ENCODE results near the gene IRF2BP2. TPM values are rescaled to one million over a fixed set of nuclear protein-coding genes. Genes with fewer than 3 reads are reported as not detected.

IRF2BP2 gene
- total RNA-seq, 1 donor from 2014 or later, result 55.6 TPM

DNA sequence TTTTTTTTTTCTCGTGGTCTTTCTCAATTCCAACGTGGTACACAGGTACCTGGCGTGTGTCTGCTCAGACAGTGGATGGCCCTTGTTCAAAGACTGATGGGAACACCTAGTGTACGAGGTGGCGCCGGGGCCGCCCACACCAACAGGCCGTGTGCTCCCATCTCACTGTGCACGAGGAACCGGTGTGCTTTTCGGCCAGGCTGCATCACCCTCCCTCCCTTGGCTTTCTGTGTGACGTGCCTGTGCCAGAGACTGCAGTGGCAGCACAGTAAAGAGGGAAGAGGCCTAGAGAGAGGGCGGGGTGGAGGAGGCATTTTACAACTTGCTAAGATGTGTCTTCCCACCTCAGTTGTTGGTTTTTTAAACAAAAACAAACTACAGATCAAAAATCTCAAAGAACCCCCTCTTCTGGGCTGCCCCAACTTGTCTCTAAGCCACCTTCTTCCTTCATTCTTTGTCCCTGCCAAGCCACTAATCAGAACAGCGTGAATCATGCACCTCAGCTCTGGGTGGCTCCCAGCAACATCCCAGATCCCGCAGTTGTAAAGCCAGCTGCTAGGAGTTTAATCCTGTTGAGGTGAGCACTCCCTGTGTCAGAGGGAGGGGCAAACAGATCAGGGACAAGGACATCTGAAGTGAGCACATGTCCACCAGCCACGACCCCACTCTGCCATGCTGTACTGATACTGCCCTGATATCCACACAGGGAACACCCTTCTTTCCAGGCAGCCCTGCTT lies 20.7 kb downstream of the IRF2BP2 start:
- Mint-ChIP-seq H3K4me3 (no peak overlapping the region), H3K4me1 (peaks cover 17% of the 10 kb centered on the region), H3K27ac (ENCODE audit: unreplicated experiment) (no peak overlapping the region), H3K9me3 (no peaks in the 10 kb centered on the region), H3K36me3 (ENCODE audit: low read depth) (no peaks in the 10 kb centered on the region), H3K27me3 (ENCODE audit: low read depth) (no peaks in the 10 kb centered on the region)
- no peak for TF ChIP-seq CTCF (conservative IDR thresholded peaks at IDR 0.05)
- no peak for DNase-seq (ENCODE audit: low read depth, low spot score)

DNA sequence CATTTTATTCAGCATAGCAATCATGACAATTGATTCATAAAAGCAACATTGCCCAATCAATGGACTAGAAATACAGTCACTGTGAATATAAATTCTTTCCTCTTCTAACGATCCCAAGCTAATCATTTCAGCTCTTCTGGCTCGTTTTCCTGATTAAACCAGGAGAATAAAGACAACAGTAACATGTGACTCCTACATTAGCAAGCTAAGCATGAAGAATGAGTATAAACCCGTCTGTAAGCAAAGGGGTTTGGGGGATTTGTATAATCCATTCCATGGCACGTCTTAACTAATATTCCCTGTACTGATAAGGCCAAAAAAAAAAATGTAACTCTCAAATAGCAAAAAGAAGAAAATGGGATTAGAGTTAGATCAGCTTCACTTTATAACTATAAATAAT lies 21.6 kb downstream of the IRF2BP2 start:
- DNase-seq (ENCODE audit: low read depth, low spot score), result no peak
- H3K27ac Mint-ChIP-seq (ENCODE audit: unreplicated experiment), result no peak overlapping the region
- H3K36me3 Mint-ChIP-seq (ENCODE audit: low read depth), result no peaks in the 10 kb centered on the region
- TF ChIP-seq CTCF (conservative IDR thresholded peaks at IDR 0.05), result no peak
- H3K27me3 Mint-ChIP-seq (ENCODE audit: low read depth), result no peaks in the 10 kb centered on the region
- H3K4me3 Mint-ChIP-seq, result no peak overlapping the region
- peaks cover 25% of the 10 kb centered on the region for H3K4me1 Mint-ChIP-seq
- H3K9me3 Mint-ChIP-seq, result no peaks in the 10 kb centered on the region

DNA sequence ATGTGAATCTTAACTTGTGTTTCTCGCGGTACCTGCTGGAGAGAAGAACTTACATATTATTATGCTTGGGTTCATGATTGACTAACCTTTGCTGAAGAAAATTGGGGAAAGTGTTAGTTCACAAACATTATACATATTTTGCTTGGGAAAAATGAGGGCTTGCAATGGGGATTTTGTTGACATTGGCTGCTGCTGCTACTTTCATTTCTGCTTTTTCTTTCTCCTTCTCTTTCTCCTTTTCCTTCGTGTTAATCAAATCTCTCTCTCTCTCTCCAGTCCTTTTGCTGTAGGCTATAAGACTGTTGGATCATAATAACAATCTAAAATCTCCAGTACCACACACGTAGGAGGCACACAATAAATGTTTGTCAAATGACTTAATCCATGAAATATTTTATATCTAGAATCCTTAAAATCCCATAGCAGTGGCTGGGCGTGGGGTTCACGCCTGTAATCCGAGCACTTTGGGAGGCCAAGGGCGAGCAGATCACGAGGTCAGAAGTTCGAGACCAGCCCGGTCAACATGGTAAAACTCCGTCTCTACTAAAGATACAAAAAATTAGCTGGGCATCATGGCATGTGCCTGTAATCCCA lies 23.0 kb downstream of the IRF2BP2 start:
- Mint-ChIP-seq H3K27ac (ENCODE audit: unreplicated experiment) (no peak overlapping the region), H3K36me3 (ENCODE audit: low read depth) (no peaks in the 10 kb centered on the region), H3K9me3 (no peaks in the 10 kb centered on the region), H3K27me3 (ENCODE audit: low read depth) (no peaks in the 10 kb centered on the region), H3K4me3 (no peak overlapping the region), H3K4me1 (peaks cover 39% of the 10 kb centered on the region)
- TF ChIP-seq CTCF (conservative IDR thresholded peaks at IDR 0.05), result no peak
- no peak for DNase-seq (ENCODE audit: low read depth, low spot score)

DNA sequence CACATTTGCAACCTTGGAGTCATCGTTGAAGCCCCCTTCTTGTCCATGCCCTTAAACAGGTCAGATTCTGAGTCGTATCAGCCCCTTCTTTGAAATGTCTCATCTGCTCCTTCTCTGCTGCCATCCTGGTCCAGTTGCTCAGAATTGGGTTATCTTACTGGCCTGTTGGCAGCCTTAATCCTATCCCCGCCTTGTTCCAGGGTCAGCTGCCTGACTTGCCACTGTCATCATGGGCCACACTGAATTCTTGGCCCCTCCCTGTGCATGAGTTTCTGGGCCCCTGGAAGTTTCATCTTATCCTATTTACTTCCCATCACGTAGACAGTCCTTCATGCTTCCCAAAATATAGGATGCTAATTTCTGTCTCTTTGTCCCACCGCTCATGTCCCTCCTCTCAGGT lies 23.7 kb downstream of the IRF2BP2 start:
- no peak for DNase-seq (ENCODE audit: low read depth, low spot score)
- Mint-ChIP-seq H3K9me3 (no peaks in the 10 kb centered on the region), H3K4me1 (peaks cover 45% of the 10 kb centered on the region), H3K27me3 (ENCODE audit: low read depth) (no peaks in the 10 kb centered on the region), H3K4me3 (no peak overlapping the region), H3K27ac (ENCODE audit: unreplicated experiment) (no peak overlapping the region), H3K36me3 (ENCODE audit: low read depth) (no peaks in the 10 kb centered on the region)
- TF ChIP-seq CTCF (conservative IDR thresholded peaks at IDR 0.05), result no peak

- DNase-seq (ENCODE audit: low read depth, low spot score), result no peak
- Mint-ChIP-seq H3K4me3 (no peak overlapping the region), H3K4me1 (peaks cover 46% of the 10 kb centered on the region), H3K9me3 (no peaks in the 10 kb centered on the region), H3K36me3 (ENCODE audit: low read depth) (no peaks in the 10 kb centered on the region), H3K27me3 (ENCODE audit: low read depth) (no peaks in the 10 kb centered on the region), H3K27ac (ENCODE audit: unreplicated experiment) (peak overlapping the region; percentile 76)
- no peak for TF ChIP-seq CTCF (conservative IDR thresholded peaks at IDR 0.05)
Observed at GRCh38 chr1:234585330-234586055, 24.5 kb downstream of the IRF2BP2 start.

Measured in neural crest cell (in vitro differentiated cells).